Measurements from ENCODE around the gene CDX1.

CDX1 gene

GRCh38 chr5:150131978-150132694, 34.4 kb upstream of the CDX1 start:
- DNase-seq (ENCODE audit: low read depth) = no peak

DNA sequence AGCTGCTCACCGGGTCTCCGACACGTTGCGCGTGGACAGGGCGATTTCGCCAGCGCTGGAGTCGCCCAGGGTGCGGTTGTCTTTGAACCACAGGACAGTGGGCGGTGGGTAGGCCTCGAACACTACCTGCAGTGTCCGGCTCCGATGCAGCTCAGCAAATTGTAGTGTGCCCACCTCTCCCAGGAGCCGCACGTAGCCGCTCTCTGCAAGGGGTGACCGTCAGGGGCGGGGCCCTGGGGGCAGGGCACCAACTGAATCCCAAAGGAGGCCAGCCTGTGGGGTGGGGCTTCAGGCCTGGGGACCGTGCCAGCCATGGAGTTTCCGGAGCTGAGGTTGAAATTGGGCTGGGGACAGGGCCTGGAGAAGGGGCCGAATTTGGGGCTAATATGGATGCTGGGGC, 33.8 kb upstream of the CDX1 start:
- DNase-seq (ENCODE audit: low read depth) = no peak

GRCh38 chr5:150133581-150134197, 32.9 kb upstream of the CDX1 start:
- no peak for DNase-seq (ENCODE audit: low read depth)

DNA sequence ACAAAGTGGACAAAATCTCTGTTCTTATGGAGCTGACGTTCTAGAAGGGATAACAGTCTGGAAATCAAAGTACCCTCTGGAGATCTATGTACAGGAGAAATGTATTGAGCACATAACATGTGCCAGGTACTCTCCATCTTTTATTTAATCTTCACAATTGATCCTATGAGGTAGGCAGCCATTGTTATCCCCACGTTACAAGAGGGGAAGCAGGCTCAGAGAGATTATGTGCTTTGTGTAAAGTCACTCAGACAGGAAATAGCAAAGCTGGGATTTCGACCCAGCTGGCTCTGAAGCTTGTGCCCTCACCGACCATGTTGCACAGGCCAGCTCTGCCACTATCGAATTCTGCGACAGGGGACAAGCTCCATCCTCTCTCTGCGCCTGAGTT, 32.4 kb upstream of the CDX1 start:
- no peak for DNase-seq (ENCODE audit: low read depth)

DNA sequence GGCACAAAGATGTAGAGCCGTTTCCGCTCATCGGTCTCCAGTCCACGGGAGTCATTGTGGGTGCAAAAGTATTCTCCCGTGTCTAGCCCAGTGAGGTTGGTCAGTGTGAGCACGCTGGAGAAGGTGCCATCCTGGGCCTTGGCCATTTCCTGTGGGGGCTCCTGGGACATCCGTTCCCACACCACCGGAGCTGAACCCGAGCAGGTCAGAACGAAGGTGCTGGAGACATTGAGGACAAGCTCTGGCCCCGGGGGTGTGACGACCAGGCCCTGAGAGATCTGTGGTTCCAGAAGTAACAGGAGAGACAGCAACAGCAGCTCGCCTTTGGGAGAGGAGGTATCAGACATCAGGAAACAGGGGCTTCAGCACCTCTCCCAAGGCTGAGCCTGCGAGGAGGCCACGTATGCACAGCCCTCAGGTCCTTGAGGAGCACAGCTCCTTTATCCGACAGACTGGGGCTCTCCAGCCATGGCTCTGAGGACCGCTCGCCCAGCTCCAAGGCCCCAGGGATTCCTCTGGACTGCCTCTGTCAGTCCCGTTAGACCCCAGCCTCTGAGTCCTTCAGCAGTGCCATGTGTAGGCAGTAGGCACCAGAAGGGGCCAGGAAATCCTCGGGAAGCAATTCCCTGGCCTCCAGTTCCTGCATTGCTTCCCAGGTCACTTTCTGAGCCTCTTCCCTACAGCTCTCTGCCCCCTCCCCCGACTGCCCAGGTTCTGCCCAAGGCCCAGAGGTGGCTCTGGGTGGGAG, 30.8 kb upstream of the CDX1 start:
- no peak for DNase-seq (ENCODE audit: low read depth)

GRCh38 chr5:150136305-150137167, 30.0 kb upstream of the CDX1 start:
- no peak for DNase-seq (ENCODE audit: low read depth)

DNA sequence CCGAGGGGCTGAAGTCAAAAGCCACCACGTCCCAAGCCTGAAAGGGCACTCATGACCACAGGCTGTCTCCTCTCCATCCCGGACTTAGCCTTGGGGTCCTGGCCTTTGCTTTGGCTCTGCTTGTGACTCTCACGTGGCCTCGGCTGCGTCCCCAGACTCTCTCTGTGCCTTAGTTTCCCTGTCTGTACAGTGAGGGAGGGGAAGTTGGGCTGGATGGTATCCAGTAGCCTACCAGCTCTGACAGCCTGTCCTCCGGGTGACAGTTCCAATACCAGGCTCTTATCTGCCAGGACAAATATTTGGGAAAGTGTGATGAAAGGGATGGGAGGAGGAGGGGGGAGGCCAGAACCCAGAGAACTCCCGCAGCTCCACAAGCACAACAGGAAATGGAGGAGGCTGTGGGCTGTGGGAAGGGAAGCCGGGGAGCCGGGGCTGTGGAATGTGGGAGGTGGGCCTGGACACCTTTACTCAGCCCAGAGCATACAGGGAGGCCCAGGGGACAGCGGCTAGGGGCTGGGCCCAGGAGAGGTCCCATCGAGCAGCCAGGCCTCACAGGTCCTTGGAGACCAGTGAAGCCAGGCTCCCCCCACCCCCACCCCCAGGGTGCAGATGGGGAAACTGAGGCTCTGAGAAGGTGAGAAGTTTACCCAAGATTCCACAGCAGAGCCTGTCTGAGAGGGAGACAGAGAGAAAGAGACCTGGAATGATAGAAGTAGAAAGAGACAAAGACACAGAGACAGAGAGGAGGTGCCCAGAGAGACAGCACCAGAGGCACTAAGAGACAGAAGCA, 29.2 kb upstream of the CDX1 start:
- DNase-seq (ENCODE audit: low read depth) = no peak

DNA sequence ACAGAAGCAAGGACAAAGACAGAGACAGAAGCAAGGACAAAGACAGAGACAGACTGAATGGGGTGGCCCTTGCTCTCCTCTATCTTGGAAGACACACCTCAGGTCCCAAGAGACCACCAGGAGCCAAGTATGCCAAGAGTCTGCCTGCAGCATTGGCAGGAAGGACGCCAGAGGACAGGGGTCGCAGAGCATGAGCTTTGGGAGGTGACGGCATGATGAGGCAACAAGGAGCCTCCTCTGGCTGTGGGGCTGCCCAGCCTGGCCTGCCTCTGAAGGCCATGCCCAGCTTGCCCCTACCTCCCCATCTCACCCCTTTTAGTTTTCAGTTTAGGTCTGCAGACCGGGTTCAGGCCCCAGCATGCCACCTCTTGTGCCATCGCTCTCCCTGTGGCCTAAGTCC, 28.6 kb upstream of the CDX1 start:
- no peak for DNase-seq (ENCODE audit: low read depth)

DNA sequence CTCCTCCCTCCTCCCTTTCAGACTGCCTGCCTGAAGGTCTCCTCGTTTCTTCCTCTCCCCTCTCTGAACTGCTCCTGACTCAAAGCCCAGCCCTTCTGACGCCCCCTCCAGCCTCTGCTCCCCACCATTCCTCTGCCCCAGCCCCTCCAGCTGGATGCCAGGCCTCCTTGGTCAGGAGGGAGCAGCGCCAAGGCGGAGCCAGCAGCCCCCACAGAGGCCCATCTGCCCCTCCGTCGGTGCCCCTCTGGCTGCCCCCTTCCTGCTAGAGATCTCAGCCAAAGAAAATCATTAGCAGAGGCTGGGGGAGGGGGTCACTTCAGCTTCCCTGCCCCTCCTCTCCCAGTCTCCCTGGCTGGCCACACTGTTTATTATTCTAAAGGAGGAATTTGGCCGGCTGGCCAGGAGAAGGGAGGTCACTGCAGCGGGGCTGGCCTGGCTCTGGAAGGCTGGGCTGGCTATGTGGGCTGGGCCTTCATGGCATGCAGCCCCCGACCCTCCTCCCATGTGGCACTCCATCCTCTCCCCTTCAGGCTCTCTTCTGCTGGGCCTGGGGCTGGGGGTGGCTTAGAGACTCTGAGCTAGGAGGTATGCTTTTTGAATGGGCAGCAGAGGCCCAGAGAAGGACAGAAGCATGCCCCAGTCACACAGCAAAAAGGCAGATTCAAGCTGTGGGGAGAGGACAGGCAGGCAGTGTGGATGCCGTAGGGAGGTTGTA, 27.9 kb upstream of the CDX1 start:
- DNase-seq (ENCODE audit: low read depth) = peak; percentile 69

DNA sequence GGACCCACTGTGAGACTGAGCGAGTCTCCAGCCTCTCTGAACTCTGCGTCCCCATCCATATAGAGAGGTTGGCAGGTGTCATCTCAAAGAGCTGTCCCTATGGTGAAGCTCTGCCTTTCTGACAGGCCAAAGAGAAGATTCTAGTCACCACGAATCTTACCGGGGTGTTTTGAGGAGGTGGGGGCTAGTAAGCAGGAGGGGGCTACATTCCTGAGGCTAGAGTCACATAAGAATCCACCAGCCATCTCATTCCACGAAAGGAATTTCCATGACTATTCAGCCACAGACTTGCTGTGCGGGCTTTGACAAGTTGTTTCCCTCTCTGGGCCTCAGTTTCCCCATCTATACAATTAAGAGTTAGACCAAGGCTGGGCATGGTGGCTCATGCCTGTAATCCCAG, 27.2 kb upstream of the CDX1 start:
- no peak for DNase-seq (ENCODE audit: low read depth)

DNA sequence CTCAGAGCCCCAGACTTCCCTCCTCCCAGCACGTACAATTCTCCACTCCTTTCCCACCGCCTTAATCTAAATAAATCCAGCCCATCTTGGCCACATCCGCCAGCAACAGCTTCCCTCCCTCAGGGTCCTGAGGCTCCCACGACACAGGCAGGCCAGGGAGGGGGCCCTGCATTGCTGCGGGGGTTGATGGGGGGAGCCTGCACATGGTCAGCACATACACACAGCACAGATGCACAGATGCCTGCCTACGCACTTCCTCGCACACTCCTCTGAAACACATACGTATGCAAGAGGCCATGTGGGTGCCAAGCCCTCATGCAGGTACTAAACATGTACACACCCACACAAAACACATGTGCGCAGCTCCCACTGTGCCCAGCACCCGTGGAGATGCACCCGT, 25.7 kb upstream of the CDX1 start:
- DNase-seq (ENCODE audit: low read depth) = no peak

- DNase-seq (ENCODE audit: low read depth) = no peak
Measured at GRCh38 chr5:150141544-150142184, 24.9 kb upstream of the CDX1 start.

DNA sequence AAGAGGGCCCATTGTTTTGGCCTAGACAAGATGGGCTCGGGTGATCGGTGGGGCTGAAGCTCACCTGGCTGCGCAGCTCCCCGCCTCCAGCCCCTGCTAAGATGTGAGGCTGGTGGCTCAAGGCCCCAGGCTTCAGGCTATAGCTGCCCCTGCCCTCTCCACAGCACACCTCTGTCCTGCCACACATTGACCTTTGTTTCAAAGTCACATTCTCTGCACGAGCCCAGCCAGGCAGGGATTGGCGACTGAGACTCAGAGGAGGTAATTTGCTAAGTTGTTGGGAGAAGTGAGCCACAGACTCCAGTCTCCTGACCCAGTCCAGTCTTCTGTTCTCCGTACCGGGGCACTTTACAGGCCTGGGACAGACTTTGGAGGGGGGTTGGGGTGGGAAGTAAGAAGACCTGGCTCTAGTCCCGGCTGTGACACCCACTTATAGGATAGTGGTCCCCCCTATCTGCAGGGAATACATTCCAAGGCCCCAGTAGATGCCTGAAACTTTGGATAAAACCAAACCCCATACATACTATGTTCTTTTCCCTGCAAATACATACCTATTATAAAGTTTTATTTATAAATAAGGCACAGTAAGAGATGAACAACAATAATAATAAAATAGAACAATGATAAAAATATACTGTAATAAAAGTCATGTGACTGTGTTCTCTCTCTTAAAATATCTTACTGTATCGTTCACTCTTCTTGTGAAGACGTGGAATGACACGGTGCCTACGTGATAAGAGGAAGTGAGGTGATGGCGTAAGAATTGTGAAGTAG, 24.2 kb upstream of the CDX1 start:
- DNase-seq (ENCODE audit: low read depth) = no peak

GRCh38 chr5:150142959-150143349, 23.6 kb upstream of the CDX1 start:
- DNase-seq (ENCODE audit: low read depth) = peak; percentile 92

GRCh38 chr5:150143350-150144245, 23.0 kb upstream of the CDX1 start:
- peak; percentile 91 for DNase-seq (ENCODE audit: low read depth)

GRCh38 chr5:150144246-150144801, 22.3 kb upstream of the CDX1 start:
- DNase-seq (ENCODE audit: low read depth) = peak; percentile 69

DNA sequence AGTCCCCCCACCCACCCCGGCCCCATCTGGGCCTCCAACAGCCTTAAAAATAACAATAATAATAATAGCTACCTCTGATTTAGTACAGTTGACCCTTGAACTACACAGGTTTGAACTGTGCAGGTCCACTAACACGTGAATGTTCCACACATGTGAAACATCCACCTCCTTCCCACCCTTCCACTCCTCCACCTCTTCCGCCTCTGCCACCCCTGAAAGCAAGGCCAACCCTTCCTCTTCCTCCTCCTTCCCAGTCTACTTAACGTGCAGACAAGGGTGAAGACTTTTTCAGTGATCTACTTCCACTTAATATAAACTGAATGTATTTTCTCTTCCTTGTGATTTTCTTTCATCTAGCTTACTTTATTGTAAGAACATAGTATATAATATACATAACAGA, 21.7 kb upstream of the CDX1 start:
- no peak for DNase-seq (ENCODE audit: low read depth)

GRCh38 chr5:150146235-150146634, 20.3 kb upstream of the CDX1 start:
- DNase-seq (ENCODE audit: low read depth) = no peak
